ENCODE measurements around the gene GPC5.
"Not testable (repeated sequence)": the region's sequence is repeated elsewhere in the genome, so short reads cannot be mapped to it uniquely, and the experiment has no call there.

The GPC5 gene

GRCh38 chr13:92429231-92429630 is 1030.8 kb downstream of the GPC5 start:
- DNase-seq = no peak

GRCh38 chr13:92433386-92433785 is 1035.0 kb downstream of the GPC5 start:
- DNase-seq = no peak

GRCh38 chr13:92433963-92434362 is 1035.5 kb downstream of the GPC5 start:
- no peak for DNase-seq

GRCh38 chr13:92436924-92437323 is 1038.5 kb downstream of the GPC5 start:
- DNase-seq = no peak

- no peak for DNase-seq
These were observed 1045.8 kb downstream of the GPC5 start for GRCh38 chr13:92444244-92444643.

GRCh38 chr13:92451060-92451459 is 1052.6 kb downstream of the GPC5 start:
- DNase-seq = no peak

GRCh38 chr13:92452840-92453239 is 1054.4 kb downstream of the GPC5 start:
- DNase-seq = no peak

- DNase-seq = no peak
These were observed 1060.9 kb downstream of the GPC5 start for GRCh38 chr13:92459306-92459705.

GRCh38 chr13:92460479-92460878 is 1062.1 kb downstream of the GPC5 start:
- no peak for DNase-seq

DNA sequence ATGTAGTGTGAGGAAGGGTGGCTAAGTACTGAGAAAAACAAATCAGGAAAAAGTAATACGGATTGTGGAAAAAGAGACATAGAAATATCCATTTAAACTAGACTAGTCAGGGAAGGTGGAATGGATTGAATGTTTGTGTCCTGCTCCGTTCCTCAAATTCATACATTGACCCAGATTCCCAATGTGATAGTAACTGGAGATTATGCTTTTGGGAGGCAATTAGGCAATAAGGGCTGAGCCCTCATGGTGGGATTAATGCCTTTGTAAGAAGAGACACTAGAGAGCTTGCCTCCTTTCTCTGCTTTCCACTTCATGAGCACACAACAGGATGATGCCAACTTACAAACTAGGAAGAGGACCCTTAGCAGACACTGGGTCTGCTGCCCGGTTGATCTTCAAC is 1063.0 kb downstream of the GPC5 start:
- DNase-seq = no peak

DNA sequence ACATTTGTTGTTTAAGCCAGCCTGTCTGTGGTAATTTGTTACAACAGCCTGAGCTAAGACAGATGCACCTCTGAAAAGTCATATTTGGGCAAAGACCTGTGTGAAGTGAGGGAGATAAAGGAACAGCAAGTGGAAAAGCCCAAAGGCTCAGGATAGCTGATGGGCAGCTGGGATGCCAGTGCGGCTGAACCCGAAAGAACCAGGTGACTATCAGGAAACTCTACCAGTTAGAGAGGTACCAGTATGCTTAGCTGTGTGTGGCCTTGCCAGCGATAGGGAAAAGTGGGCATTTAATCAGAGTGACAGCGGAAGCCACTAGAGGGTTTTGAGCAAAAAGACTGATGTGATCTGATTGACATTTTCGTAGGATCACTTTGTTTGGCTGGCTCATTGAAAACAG is 1063.4 kb downstream of the GPC5 start:
- no peak for DNase-seq

DNA sequence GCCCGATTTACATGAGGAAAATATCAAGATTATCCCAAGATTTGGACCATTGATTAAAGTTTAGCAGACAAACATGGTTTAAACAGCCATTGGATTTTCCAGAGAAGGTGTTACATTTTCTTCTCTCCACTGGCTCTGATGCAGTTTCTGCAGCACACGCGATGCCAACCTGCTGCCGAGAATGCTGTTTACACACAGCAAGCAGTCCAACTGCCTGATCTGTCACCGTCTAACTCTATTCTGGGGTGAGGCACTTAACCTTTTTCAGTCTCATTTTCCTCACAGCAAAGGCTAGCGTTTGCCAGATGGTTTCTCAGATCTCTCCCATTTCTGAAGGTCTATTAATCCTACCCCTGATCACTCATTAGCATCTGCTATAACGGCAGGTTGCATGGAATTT is 1064.7 kb downstream of the GPC5 start:
- DNase-seq = no peak

DNA sequence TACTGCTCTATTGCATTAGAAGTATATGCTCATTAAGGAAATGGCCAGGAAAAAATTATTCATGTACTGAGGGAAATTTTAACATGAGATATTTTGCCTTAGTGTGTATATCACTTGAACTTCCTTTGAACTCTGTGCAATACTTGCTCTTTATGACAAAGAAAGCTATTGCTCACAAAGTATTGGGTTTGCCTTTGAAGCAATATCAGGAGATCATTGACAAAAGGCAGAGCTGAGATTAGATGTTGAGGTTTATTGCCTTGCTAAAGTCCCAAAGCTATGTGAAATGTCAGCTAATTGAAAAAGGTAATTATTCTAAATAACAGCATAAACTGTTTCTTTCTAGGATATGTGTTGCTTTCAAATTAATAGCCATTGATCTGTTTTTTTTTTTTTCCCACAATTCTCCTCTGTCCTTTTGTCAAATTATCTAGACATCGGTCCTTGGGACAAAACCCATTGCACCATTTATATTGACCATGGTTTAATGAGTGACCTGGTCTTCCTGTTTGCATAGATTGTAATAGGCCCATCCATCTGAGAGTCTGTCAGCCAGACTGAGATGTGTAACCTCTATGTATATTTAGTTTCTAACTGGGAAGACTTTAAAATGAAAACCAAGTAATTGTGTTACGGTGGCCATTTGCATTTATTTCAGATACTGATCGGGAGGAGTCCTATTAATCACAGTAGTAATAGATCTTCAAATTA is 1075.5 kb downstream of the GPC5 start:
- DNase-seq = no peak

- no peak for DNase-seq
These were observed 1082.0 kb downstream of the GPC5 start for GRCh38 chr13:92480387-92480786.

DNA sequence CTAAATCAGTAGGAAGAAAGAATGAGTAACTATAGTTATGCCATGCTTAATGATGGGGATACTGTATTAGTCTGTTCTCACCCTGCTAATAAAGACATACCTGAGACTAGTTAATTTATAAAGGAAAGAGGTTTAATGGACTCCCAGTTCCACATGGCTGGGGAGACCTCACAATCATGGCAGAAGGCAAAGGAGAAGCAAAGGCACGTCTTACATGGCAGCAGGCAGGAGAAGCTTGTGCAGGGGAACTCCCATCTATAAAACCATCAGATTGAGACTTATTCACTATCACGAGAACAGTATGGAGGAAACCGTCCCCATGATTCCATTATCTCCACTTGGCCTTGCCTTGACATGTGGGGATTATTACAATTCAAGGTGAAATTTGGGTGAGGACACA is 1084.4 kb downstream of the GPC5 start:
- not testable (repeated sequence) for DNase-seq

- DNase-seq = no peak
These were observed 1085.5 kb downstream of the GPC5 start for GRCh38 chr13:92483894-92484293.

GRCh38 chr13:92487238-92487637 is 1088.8 kb downstream of the GPC5 start:
- no peak for DNase-seq

DNA sequence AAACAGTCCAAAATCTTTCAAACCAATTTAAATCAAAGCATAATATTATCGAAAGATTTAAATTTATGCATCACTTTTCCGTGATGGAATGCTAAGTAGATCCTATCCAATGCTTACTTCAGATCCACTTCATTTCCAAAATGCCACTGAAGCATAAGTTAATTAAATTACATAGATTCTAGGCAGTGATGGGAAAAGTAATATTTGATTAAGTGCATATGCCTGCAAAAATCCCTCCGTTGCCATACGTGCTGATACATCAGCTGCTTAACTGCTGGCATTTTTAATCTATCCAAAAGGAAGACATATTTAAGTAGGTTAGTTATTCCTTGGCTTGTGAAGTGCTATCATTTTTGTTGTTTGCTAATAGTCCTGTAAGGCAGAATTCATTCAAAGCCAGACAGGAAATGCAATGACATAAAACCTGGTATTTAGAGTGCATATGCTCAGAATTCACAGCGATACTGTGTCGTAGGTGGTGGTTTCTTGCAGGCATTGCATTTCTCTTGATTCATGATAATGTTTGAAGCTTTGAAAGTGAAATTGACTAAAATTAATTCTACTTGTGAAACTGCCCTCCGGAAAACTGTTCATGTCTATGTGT is 1089.9 kb downstream of the GPC5 start:
- no peak for DNase-seq

DNA sequence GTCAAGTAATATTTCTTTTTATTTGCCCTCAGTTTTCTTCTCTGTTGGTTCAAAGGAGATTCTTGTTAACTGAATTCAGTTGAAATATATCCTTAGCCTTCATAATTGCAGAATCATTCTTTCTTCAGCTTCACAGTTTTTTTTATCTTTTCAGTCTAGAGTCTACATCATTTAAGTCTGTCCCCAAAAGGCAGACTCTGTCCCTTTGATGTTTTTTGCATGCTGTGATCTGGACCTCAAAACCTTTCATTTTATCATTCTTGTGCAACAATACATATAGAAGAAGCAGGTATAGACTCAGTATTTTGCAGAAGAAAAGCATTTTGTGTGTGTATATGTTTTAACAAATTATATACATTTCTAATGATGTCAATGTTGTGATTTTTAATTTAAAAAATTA is 1093.4 kb downstream of the GPC5 start:
- DNase-seq = no peak

DNA sequence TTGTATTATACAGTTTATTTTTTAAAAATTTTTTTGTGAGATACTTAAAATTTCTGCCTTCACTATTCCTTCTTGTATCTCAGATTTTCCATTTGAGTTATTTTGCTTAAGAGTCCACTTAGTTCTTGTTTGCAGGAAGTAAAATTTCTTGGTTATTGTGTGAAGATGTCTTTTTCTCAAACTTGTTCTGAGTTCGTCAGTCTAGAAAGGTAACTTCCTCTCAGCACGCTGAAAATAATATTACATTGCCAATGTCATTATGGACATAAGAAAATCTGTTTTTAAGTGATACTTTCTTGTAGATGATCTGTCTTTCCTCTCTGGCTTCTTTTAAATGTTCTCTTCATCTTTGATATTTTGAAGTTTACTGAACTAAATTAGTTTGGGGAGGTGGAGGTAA is 1096.5 kb downstream of the GPC5 start:
- no peak for DNase-seq

GRCh38 chr13:92500192-92500591 is 1101.8 kb downstream of the GPC5 start:
- no peak for DNase-seq

DNA sequence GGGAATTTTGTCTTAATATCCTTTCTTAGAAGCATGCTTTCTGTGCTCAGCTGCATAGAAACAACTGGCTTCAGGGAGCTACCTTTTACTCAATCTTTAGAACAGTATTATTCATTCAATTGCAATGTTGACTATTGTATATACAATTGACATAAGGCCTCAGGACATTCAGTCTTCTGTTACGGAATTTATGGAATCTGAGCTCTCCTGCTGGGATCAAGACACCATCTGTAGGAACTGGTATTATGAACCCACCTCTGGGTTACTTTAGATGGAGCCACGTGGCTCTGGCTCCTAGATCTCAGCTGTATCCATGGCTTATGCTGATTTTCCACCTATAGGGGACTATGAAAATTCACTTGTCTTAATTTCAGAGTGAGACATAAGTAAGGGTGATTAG is 1112.0 kb downstream of the GPC5 start:
- DNase-seq = no peak

DNA sequence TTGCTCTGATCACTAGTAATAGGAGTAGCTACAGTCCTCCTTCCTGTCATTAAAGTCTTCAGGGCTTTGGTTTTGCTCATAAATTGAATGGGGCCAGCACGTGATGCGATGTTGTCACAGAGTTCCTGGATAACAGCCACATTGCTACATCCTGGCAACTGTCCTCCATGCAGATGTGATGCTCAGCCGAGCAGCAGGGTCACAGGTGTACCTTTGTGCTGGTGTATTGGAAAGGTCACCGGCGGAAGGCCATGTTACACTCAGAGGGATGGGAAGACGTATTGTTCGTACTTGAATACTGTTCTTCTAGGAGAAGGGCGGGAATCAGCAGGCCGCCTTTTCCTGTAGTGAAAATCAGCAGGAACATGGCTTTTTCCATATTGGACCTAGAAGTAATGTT is 1114.4 kb downstream of the GPC5 start:
- no peak for DNase-seq

GRCh38 chr13:92513672-92514071 is 1115.3 kb downstream of the GPC5 start:
- DNase-seq = no peak

All from RPMI8226 (cell line).